ENCODE results near the gene P2RX2. TPM values are rescaled to one million over a fixed set of nuclear protein-coding genes. Genes with fewer than 3 reads are reported as not detected.

The P2RX2 gene
- total RNA-seq, 2 donors from 2014 or later, result 0.24 TPM; not detected in 1

GRCh38 chr12:132576701-132577100 is 41.9 kb upstream of the P2RX2 start:
- no peaks in the 10 kb centered on the region for H3K9me3 ChIP-seq
- no peak for DNase-seq
- TF ChIP-seq, protein P1, sequence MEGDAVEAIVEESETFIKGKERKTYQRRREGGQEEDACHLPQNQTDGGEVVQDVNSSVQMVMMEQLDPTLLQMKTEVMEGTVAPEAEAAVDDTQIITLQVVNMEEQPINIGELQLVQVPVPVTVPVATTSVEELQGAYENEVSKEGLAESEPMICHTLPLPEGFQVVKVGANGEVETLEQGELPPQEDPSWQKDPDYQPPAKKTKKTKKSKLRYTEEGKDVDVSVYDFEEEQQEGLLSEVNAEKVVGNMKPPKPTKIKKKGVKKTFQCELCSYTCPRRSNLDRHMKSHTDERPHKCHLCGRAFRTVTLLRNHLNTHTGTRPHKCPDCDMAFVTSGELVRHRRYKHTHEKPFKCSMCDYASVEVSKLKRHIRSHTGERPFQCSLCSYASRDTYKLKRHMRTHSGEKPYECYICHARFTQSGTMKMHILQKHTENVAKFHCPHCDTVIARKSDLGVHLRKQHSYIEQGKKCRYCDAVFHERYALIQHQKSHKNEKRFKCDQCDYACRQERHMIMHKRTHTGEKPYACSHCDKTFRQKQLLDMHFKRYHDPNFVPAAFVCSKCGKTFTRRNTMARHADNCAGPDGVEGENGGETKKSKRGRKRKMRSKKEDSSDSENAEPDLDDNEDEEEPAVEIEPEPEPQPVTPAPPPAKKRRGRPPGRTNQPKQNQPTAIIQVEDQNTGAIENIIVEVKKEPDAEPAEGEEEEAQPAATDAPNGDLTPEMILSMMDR (IDR thresholded peaks at IDR 0.05), result no peak
- H3K4me3 ChIP-seq, result no peak overlapping the region
- no peaks in the 10 kb centered on the region for H3K4me1 ChIP-seq
- no peaks in the 10 kb centered on the region for H3K36me3 ChIP-seq
- H3K9ac ChIP-seq (ENCODE audit: low read depth in 2 of 2, low read length in 2 of 2), result no peak overlapping the region
- no peaks in the 10 kb centered on the region for H3K27me3 ChIP-seq
- intact Hi-C loops (cut with DNase I), result no loop called here
- no peak overlapping the region for H3K27ac ChIP-seq

- intact Hi-C loops (cut with DNase I), result no loop called here
Measured at GRCh38 chr12:132577191-132577920, 41.2 kb upstream of the P2RX2 start.

GRCh38 chr12:132578118-132578517 is 40.5 kb upstream of the P2RX2 start:
- TF ChIP-seq, protein P1 (IDR thresholded peaks at IDR 0.05), result no peak
- H3K36me3 ChIP-seq, result no peaks in the 10 kb centered on the region
- H3K27me3 ChIP-seq, result no peaks in the 10 kb centered on the region
- no peaks in the 10 kb centered on the region for H3K4me1 ChIP-seq
- H3K4me3 ChIP-seq, result no peak overlapping the region
- H3K27ac ChIP-seq, result no peak overlapping the region
- DNase-seq, result no peak
- H3K9ac ChIP-seq (ENCODE audit: low read depth in 2 of 2, low read length in 2 of 2), result no peak overlapping the region
- intact Hi-C loops (cut with DNase I), result no loop called here
- H3K9me3 ChIP-seq, result no peaks in the 10 kb centered on the region

More at GRCh38 chr12:132577191-132577920, 41.2 kb upstream of the P2RX2 start:
- Histone ChIP-seq H3K4me3 (no peak overlapping the region), H3K9ac (ENCODE audit: low read depth in 2 of 2, low read length in 2 of 2) (no peak overlapping the region), H3K36me3 (no peaks in the 10 kb centered on the region), H3K4me1 (no peaks in the 10 kb centered on the region), H3K27me3 (no peaks in the 10 kb centered on the region), H3K9me3 (no peaks in the 10 kb centered on the region), H3K27ac (no peak overlapping the region)
- TF ChIP-seq, protein P1 (IDR thresholded peaks at IDR 0.05), result no peak
- no peak for DNase-seq

DNA sequence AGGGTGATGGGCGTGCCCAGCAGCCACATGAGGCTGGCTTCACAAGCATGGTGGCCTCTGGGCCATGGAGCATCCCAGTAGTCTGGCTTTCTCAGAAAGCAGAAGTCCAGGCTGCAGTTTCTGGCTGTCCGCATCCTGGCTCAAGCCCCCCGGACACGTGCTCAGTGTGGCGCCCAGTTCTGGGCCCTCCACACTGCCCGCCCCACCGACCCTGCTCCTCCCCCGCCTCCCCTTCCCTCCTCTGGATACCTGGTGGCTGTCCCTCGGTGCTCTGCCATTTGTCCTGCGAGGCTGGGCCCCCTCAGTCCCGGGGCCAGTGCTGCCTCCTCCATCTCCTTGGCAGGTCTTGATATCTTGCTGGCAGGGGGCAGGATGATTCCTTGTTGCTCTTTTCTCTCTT is 39.8 kb upstream of the P2RX2 start:
- no peaks in the 10 kb centered on the region for H3K4me1 ChIP-seq
- no peak overlapping the region for H3K9ac ChIP-seq (ENCODE audit: low read depth in 2 of 2, low read length in 2 of 2)
- DNase-seq, result no peak
- H3K36me3 ChIP-seq, result no peaks in the 10 kb centered on the region
- intact Hi-C loops (cut with DNase I), result no loop called here
- H3K4me3 ChIP-seq, result no peak overlapping the region
- no peaks in the 10 kb centered on the region for H3K27me3 ChIP-seq
- TF ChIP-seq, protein P1 (IDR thresholded peaks at IDR 0.05), result no peak
- H3K27ac ChIP-seq, result no peak overlapping the region
- no peaks in the 10 kb centered on the region for H3K9me3 ChIP-seq

DNA sequence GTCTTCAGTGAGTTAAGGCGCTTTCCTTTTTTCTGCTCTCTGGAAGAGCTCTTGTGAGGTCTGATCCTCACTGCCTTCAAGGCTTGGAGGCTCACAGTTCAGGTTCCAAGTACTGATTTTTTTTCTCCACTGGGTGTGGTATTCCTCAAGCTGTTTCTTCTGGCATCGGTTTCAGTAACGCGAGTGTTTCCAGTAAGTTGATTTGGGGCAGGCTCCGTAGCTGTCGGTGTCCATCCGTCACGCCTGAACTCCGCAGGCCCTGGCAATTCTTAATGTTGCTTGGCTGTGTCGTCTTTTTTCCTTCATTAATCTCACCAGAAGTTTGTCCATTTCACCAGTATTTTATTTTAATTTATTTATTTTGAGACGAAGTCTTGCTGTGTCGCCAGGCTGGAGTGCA is 38.8 kb upstream of the P2RX2 start:
- intact Hi-C loops (cut with DNase I), result no loop called here
- Histone ChIP-seq H3K9ac (ENCODE audit: low read depth in 2 of 2, low read length in 2 of 2) (no peak overlapping the region), H3K27me3 (no peaks in the 10 kb centered on the region), H3K4me1 (no peaks in the 10 kb centered on the region), H3K4me3 (no peak overlapping the region), H3K9me3 (no peaks in the 10 kb centered on the region), H3K27ac (no peak overlapping the region), H3K36me3 (no peaks in the 10 kb centered on the region)
- no peak for DNase-seq
- TF ChIP-seq, protein P1 (IDR thresholded peaks at IDR 0.05), result no peak
